Thyroid gland (tissue), 4 donors: ENCODE results near the gene FPR1.

Experiments
- POLR2A ChIP-seq, 2 donors: fragments of 450-650 bp; IDR thresholded peaks; one replicate each; pipeline ENCODE4 v1.6.1; 2017; ENCODE audit warnings: antibody characterized with exemption in 2 of 2, mild to moderate bottlenecking in 2 of 2, moderate library complexity in 1 of 2
- TF ChIP-seq, protein P1 (sequence below), 6 experiments: fragments of 200-600 bp in 3 of 6; fragments of 450-650 bp in 3 of 6; sonication (generic) in 3 of 6; IDR thresholded peaks; one replicate each; pipeline ENCODE4 v1.5.1; 2016 to 2019; ENCODE audit warnings: antibody characterized with exemption in 6 of 6, mild to moderate bottlenecking in 2 of 6, inconsistent platforms in 1 of 6, moderate library complexity in 1 of 6

DNA sequence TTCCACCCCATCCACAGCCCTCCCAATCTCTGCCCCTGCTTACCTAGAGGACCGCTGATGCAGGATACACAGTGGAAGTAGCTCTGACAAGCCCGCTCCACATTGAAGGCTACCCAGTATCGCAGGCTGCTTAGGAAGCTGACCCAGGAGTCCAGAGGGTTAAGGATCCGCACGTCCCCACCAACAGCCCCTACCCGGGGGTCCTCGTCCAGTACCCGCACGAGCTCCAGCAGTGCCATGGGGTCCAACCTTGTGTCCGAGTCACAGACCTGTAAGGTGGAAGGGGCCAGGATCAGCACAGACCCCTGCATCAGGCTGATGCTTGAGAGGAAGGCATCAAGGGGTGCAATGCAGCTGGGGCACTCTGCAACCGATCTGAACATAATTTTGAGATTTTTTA lies 34.8 kb downstream of the FPR1 start:
- TF ChIP-seq, protein P1, sequence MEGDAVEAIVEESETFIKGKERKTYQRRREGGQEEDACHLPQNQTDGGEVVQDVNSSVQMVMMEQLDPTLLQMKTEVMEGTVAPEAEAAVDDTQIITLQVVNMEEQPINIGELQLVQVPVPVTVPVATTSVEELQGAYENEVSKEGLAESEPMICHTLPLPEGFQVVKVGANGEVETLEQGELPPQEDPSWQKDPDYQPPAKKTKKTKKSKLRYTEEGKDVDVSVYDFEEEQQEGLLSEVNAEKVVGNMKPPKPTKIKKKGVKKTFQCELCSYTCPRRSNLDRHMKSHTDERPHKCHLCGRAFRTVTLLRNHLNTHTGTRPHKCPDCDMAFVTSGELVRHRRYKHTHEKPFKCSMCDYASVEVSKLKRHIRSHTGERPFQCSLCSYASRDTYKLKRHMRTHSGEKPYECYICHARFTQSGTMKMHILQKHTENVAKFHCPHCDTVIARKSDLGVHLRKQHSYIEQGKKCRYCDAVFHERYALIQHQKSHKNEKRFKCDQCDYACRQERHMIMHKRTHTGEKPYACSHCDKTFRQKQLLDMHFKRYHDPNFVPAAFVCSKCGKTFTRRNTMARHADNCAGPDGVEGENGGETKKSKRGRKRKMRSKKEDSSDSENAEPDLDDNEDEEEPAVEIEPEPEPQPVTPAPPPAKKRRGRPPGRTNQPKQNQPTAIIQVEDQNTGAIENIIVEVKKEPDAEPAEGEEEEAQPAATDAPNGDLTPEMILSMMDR (IDR thresholded peaks at IDR 0.05): no peak
- no peak for TF ChIP-seq POLR2A (IDR thresholded peaks at IDR 0.05)
